K562 (cell line): ENCODE results near the gene TTL. TPM values are rescaled to one million over a fixed set of nuclear protein-coding genes. Genes with fewer than 3 reads are reported as not detected.

Experiments
- CBX1 ChIP-seq: sonication (generic); IDR thresholded peaks from 2 replicates; pipeline ENCODE4 v1.6.1; 2016; ENCODE audit warnings: antibody characterized with exemption, low read depth, mild to moderate bottlenecking
- CREM ChIP-seq: IDR thresholded peaks from 2 replicates; pipeline ENCODE4 v1.6.1; 2014; ENCODE audit warnings: antibody characterized with exemption, low read depth
- GTF3C2 ChIP-seq: IDR thresholded peaks from 3 replicates; pipeline ENCODE4 v1.6.1; 2011; ENCODE audit warnings: borderline replicate concordance, mild to moderate bottlenecking, moderate library complexity; ENCODE audit not compliant: insufficient read length; ENCODE audit errors: extremely low read depth
- HLTF ChIP-seq: fragments of 450-650 bp; IDR thresholded peaks from 2 replicates; pipeline ENCODE4 v1.6.1; 2016
- KDM5B ChIP-seq: fragments of 200-600 bp; sonication (generic); IDR thresholded peaks from 2 replicates; pipeline ENCODE4 v1.6.1; 2012; ENCODE audit warnings: low read depth, mild to moderate bottlenecking, moderate library complexity, low read length, control low read depth, inconsistent platforms; ENCODE audit not compliant: insufficient replicate concordance
- NBN ChIP-seq: fragments of 450-650 bp; IDR thresholded peaks from 2 replicates; pipeline ENCODE4 v1.6.1; 2016; ENCODE audit warnings: low read depth, mild to moderate bottlenecking
- NCOR1 ChIP-seq: fragments of 450-650 bp; IDR thresholded peaks from 2 replicates; pipeline ENCODE4 v1.6.1; 2016; ENCODE audit warnings: mild to moderate bottlenecking, moderate library complexity
- POLR2H ChIP-seq: IDR thresholded peaks from 2 replicates; pipeline ENCODE4 v1.6.1; 2016; ENCODE audit warnings: missing genetic modification characterization, low read depth, mild to moderate bottlenecking, control low read depth, missing compliant biosample characterization, moderate library complexity
- RERE ChIP-seq: sonication (generic); formaldehyde crosslinking; IDR thresholded peaks from 2 replicates; pipeline ENCODE4 v1.8.0; 2023; ENCODE audit warnings: missing genetic modification reagents, mild to moderate bottlenecking, borderline replicate concordance
- RHOXF2B ChIP-seq: fragments of 250-450 bp; sonication (Bioruptor Pico); conservative IDR thresholded peaks from 2 replicates; pipeline ENCODE4 v1.5.1; 2021
- TAF1 ChIP-seq: IDR thresholded peaks from 2 replicates; pipeline ENCODE4 v1.6.1; 2011; ENCODE audit warnings: mild to moderate bottlenecking, low read length, moderate library complexity; ENCODE audit not compliant: insufficient read depth, control insufficient read depth, severe bottlenecking; ENCODE audit errors: extremely low read depth
- TEAD1 ChIP-seq, 2 experiments: fragments of 450-650 bp in 1 of 2; sonication (generic) in 1 of 2; formaldehyde crosslinking; IDR thresholded peaks; 2 replicates each; pipeline versions ENCODE4 v1.4.0 to v1.8.0; 2020 to 2022; ENCODE audit warnings: mild to moderate bottlenecking in 2 of 2, missing genetic modification reagents in 1 of 2
- ZNF561 ChIP-seq: fragments of 450-650 bp; formaldehyde crosslinking; conservative IDR thresholded peaks from 2 replicates; pipeline ENCODE4 v1.4.0; 2020; ENCODE audit warnings: mild to moderate bottlenecking, moderate library complexity
- ZNF785 ChIP-seq: fragments of 250-450 bp; sonication (Bioruptor Pico); IDR thresholded peaks from 2 replicates; pipeline ENCODE4 v1.4.0; 2020; ENCODE audit warnings: mild to moderate bottlenecking
- polyA plus RNA-seq, 8 experiments: library from polyadenylated mRNA; depleted of rRNA in 4 of 8; stranded (reverse) in 5 of 8; unstranded in 3 of 8; fragments of >200 nt; fragmentation: Nextera tagmentation in 2 of 8; fragmentation: Illumina TruSeq in 1 of 8; extraction: Ambion mirVana in 2 of 8; extraction: Trizol in 1 of 8; gene quantifications; 2 replicates each; pipeline versions ENCODE4 v1.2.1 to v1.2.3, GENCODE V29; 2011 to 2014; ENCODE audit warnings: inconsistent platforms in 1 of 8, missing spikeins in 1 of 8
- total RNA-seq, 7 experiments: library from RNA; depleted of rRNA in 6 of 7; stranded (reverse); fragments of >200 nt in 6 of 7; fragmentation: Illumina TruSeq in 2 of 7; extraction: Trizol in 2 of 7; gene quantifications; 2 replicates each; pipeline versions ENCODE4 v1.2.1 to v1.2.3, GENCODE V29; 2011 to 2021; ENCODE audit warnings: low replicate concordance in 1 of 7
- TF ChIP-seq, protein P1 (sequence below): sonication (generic); formaldehyde crosslinking; IDR thresholded peaks from 2 replicates; pipeline ENCODE4 v1.8.0; 2022; ENCODE audit warnings: mild to moderate bottlenecking, low read depth, missing genetic modification reagents
- TF ChIP-seq, protein P2 (sequence below): fragments of 250-450 bp; sonication (Bioruptor Pico); IDR thresholded peaks from 2 replicates; pipeline ENCODE4 v1.5.0; 2020; ENCODE audit warnings: mild to moderate bottlenecking

The TTL gene
- total and polyA plus RNA-seq, 9 of the 15 experiments (the other 6 are each of a cell fraction or from before 2014, with no cell fraction given) = 9.4 to 54.4 (median 34.9) TPM

DNA sequence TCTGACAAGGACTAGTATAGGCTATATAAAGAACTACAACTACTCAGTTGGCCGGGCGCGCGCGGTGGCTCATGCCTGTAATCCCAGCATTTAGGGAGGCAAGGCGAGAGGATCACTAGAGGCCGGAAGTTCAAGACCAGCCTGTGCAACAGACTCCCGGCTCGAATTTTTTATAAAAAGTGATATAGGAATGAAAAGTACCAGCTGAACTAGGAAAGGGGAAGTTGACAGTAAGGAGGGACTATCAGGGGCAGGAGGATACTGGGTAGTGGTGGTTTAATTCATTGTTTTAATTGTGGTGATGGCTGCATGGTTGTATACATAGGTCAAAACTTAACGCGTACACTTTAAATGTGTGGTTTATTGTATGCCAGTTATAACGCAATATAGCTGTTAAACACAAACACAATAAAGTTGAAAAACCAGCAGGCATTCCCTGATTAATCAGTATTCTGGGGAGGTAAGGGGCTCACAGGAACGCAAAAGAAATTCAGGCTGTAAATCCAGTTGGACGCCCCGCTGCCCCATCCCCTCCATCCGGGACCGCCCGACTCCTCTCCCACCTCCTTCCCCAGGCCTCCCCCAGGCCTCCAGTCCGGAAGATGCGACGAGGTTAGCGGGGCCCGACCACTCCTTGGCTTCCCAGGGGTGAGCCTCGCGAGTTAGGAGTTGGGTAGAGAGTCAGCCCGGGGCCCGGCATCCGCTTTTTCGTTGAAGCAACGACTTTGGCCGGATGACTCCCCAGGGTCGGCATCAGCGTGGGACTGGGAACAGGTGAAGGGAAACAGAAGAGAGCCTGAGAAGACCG is 59.6 kb downstream of the TTL start (continued):
- TF ChIP-seq RERE (CRISPR knock-in tag) (no peak), HLTF (no peak), NCOR1 (no peak), GTF3C2 (peak; percentile 24), RHOXF2B (CRISPR knock-in tag) (no peak), TAF1 (peak; percentile 47), KDM5B (peak; percentile 69), NBN (0 out of 2 replicates have a peak, but pooled peaks have one; percentile 27), POLR2H (peak; percentile 97), TEAD1 (CRISPR knock-in tag; IDR thresholded peaks at IDR 0.05) (0 out of 4 replicates have a peak, but pooled peaks have one; percentile 16 to 23), CREM (peak; percentile 62), ZNF785 (CRISPR knock-in tag) (no peak), CBX1 (peak; percentile 6; the same call in 1 of the 2 replicates), ZNF561 (CRISPR knock-in tag) (no peak)
- TF ChIP-seq, protein P1, sequence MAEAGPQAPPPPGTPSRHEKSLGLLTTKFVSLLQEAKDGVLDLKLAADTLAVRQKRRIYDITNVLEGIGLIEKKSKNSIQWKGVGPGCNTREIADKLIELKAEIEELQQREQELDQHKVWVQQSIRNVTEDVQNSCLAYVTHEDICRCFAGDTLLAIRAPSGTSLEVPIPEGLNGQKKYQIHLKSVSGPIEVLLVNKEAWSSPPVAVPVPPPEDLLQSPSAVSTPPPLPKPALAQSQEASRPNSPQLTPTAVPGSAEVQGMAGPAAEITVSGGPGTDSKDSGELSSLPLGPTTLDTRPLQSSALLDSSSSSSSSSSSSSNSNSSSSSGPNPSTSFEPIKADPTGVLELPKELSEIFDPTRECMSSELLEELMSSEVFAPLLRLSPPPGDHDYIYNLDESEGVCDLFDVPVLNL (CRISPR knock-in tag) = no peak
- TF ChIP-seq, protein P2, sequence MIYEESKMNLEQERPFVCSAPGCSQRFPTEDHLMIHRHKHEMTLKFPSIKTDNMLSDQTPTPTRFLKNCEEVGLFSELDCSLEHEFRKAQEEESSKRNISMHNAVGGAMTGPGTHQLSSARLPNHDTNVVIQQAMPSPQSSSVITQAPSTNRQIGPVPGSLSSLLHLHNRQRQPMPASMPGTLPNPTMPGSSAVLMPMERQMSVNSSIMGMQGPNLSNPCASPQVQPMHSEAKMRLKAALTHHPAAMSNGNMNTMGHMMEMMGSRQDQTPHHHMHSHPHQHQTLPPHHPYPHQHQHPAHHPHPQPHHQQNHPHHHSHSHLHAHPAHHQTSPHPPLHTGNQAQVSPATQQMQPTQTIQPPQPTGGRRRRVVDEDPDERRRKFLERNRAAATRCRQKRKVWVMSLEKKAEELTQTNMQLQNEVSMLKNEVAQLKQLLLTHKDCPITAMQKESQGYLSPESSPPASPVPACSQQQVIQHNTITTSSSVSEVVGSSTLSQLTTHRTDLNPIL (CRISPR knock-in tag) = 0 out of 2 replicates have a peak, but pooled peaks have one; percentile 25
